OCI-LY1 (cell line): ENCODE data around the gene METTL1.

Source experiments
- EZH2 ChIP-seq: fragments of 200-600 bp; sonication (generic), shearing (Covaris generic); IDR thresholded peaks from 2 replicates; pipeline ENCODE4 v1.8.0; 2017; ENCODE audit warnings: borderline replicate concordance, mixed run types, mild to moderate bottlenecking, antibody characterized with exemption, low read length, moderate library complexity, mixed read lengths
- TF ChIP-seq, protein P1 (sequence below): fragments of 200-600 bp; sonication (generic), shearing (Covaris generic); IDR thresholded peaks from 2 replicates; pipeline ENCODE4 v1.5.1; 2017; ENCODE audit warnings: mild to moderate bottlenecking, antibody characterized with exemption, low read length, moderate library complexity, mixed read lengths

DNA sequence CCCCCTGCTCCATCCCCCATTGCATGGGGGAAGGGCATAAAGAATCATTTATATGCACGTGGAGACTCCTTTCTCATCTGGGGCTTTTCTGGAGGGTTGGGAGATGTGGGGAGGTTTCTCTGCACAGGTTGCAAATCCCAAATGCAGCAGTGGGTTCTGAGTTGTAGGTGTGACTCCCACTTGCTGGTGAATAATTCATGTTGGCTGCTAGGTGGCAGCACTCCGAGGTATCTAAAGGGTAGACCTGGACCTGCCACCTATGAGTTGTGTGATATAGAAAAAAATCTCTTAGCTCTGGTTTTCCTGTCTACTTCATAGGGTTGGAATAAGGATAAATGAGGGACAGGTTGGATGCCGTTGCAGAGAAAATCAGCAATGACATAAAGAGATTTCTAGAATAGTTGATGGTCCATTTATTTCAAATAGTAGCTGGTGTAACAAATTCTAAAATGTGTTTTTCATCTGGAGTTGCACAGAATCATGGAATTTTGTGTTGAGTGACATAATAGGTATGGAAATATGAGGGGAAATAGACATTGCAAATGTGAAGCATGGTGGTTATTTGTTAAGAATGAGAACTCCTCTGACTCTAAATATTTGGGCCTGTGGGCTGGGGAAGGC lies 12.4 kb downstream of the METTL1 start:
- TF ChIP-seq, protein P1, sequence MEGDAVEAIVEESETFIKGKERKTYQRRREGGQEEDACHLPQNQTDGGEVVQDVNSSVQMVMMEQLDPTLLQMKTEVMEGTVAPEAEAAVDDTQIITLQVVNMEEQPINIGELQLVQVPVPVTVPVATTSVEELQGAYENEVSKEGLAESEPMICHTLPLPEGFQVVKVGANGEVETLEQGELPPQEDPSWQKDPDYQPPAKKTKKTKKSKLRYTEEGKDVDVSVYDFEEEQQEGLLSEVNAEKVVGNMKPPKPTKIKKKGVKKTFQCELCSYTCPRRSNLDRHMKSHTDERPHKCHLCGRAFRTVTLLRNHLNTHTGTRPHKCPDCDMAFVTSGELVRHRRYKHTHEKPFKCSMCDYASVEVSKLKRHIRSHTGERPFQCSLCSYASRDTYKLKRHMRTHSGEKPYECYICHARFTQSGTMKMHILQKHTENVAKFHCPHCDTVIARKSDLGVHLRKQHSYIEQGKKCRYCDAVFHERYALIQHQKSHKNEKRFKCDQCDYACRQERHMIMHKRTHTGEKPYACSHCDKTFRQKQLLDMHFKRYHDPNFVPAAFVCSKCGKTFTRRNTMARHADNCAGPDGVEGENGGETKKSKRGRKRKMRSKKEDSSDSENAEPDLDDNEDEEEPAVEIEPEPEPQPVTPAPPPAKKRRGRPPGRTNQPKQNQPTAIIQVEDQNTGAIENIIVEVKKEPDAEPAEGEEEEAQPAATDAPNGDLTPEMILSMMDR: peak; percentile 69
- TF ChIP-seq EZH2: no peak
